ENCODE results near the gene C19orf73. TPM values are rescaled to one million over a fixed set of nuclear protein-coding genes. Genes with fewer than 3 reads are reported as not detected.

The C19orf73 gene
- total RNA-seq, 3 donors from 2014 or later (not counting 1 experiment from before 2014, with no cell fraction given), result 2.3 to 2.7 (median 2.7) TPM

GRCh38 chr19:49106648-49107135 is 12.3 kb downstream of the C19orf73 start:
- H3K9me3 ChIP-seq (ENCODE audit: control insufficient read depth, insufficient read depth, low read length), result no peaks in the 10 kb centered on the region
- H3K4me3 Mint-ChIP-seq, result peak overlapping the region; percentile 19
- ATAC-seq (peak; percentile 67 to 81 (median 69)), DNase-seq (peak; percentile 52 to 84)
- H3K4me3 ChIP-seq (ENCODE audit: low read length), result no peak overlapping the region
- no peaks in the 10 kb centered on the region for H3K27me3 ChIP-seq (ENCODE audit: control insufficient read depth, insufficient read depth, low read length)
- H3K36me3 ChIP-seq (ENCODE audit: control insufficient read depth, insufficient read depth, low read length), result peaks cover 54% of the 10 kb centered on the region
- peak overlapping the region; percentile 48 to 65 for H3K27ac Mint-ChIP-seq
- H3K4me1 Mint-ChIP-seq, result peaks cover 12 to 24% of the 10 kb centered on the region in 2 donors
- no peaks in the 10 kb centered on the region for H3K9me3 Mint-ChIP-seq
- no peaks in the 10 kb centered on the region for H3K4me1 ChIP-seq (ENCODE audit: control insufficient read depth, insufficient read depth, low read length)
- no peak overlapping the region for H3K27ac ChIP-seq (ENCODE audit: low read length)
- TF ChIP-seq CTCF (IDR thresholded peaks at IDR 0.05), result peak; percentile 77
- no peaks in the 10 kb centered on the region for H3K27me3 Mint-ChIP-seq (ENCODE audit: low read depth in 2 of 2)
- intact Hi-C loops (cut with micrococcal nuclease), result no loop called here
- peaks cover 11% of the 10 kb centered on the region for H3K36me3 Mint-ChIP-seq
- 77% methylated on average over 12 of the region's 12 CpGs for whole genome bisulfite sequencing (ENCODE audit: insufficient coverage)

- no peak for ATAC-seq
Observed at GRCh38 chr19:49104229-49104864, 14.6 kb downstream of the C19orf73 start.

GRCh38 chr19:49103331-49104085 is 15.4 kb downstream of the C19orf73 start:
- H3K27ac ChIP-seq (ENCODE audit: low read length), result no peak overlapping the region
- WGBS (ENCODE audit: insufficient coverage), result 90% methylated on average over 32 of the region's 33 CpGs
- Mint-ChIP-seq H3K4me1 (peaks cover 12 to 29% of the 10 kb centered on the region in 2 donors), H3K36me3 (peaks cover 11% of the 10 kb centered on the region), H3K9me3 (no peaks in the 10 kb centered on the region), H3K4me3 (no peak overlapping the region), H3K27ac (no peak overlapping the region), H3K27me3 (ENCODE audit: low read depth in 2 of 2) (no peaks in the 10 kb centered on the region)
- no peak for TF ChIP-seq CTCF (IDR thresholded peaks at IDR 0.05)
- DNase-seq (no peak), ATAC-seq (no peak)
- H3K9me3 ChIP-seq (ENCODE audit: control insufficient read depth, insufficient read depth, low read length), result no peaks in the 10 kb centered on the region
- peaks cover 72% of the 10 kb centered on the region for H3K36me3 ChIP-seq (ENCODE audit: control insufficient read depth, insufficient read depth, low read length)
- intact Hi-C loops (cut with micrococcal nuclease), result no loop called here
- no peaks in the 10 kb centered on the region for H3K4me1 ChIP-seq (ENCODE audit: control insufficient read depth, insufficient read depth, low read length)
- H3K27me3 ChIP-seq (ENCODE audit: control insufficient read depth, insufficient read depth, low read length), result no peaks in the 10 kb centered on the region
- no peak overlapping the region for H3K4me3 ChIP-seq (ENCODE audit: low read length)

More at GRCh38 chr19:49104229-49104864, 14.6 kb downstream of the C19orf73 start:
- Histone ChIP-seq H3K9me3 (ENCODE audit: control insufficient read depth, insufficient read depth, low read length) (no peaks in the 10 kb centered on the region), H3K36me3 (ENCODE audit: control insufficient read depth, insufficient read depth, low read length) (peaks cover 69% of the 10 kb centered on the region), H3K27ac (ENCODE audit: low read length) (no peak overlapping the region), H3K4me1 (ENCODE audit: control insufficient read depth, insufficient read depth, low read length) (no peaks in the 10 kb centered on the region), H3K4me3 (ENCODE audit: low read length) (no peak overlapping the region), H3K27me3 (ENCODE audit: control insufficient read depth, insufficient read depth, low read length) (no peaks in the 10 kb centered on the region)
- H3K27ac Mint-ChIP-seq, result no peak overlapping the region
- TF ChIP-seq CTCF (IDR thresholded peaks at IDR 0.05), result no peak
- no peaks in the 10 kb centered on the region for H3K27me3 Mint-ChIP-seq (ENCODE audit: low read depth in 2 of 2)
- no peak overlapping the region for H3K4me3 Mint-ChIP-seq
- H3K36me3 Mint-ChIP-seq, result peaks cover 11% of the 10 kb centered on the region
- H3K9me3 Mint-ChIP-seq, result no peaks in the 10 kb centered on the region
- WGBS (ENCODE audit: insufficient coverage), result 77% methylated on average over 30 of the region's 30 CpGs
- H3K4me1 Mint-ChIP-seq, result peaks cover 12 to 34% of the 10 kb centered on the region in 2 donors
- intact Hi-C loops (cut with micrococcal nuclease), result no loop called here
- DNase-seq, result no peak

Measured in natural killer cell (primary cell).